Measurements from ENCODE around the gene SH3PXD2B. TPM values are rescaled to one million over a fixed set of nuclear protein-coding genes. Genes with fewer than 3 reads are reported as not detected.
"Not testable (repeated sequence)": the region's sequence is repeated elsewhere in the genome, so short reads cannot be mapped to it uniquely, and the experiment has no call there.

SH3PXD2B gene
- total RNA-seq, 1 experiment from 2014 or later: 12.9 TPM

DNA sequence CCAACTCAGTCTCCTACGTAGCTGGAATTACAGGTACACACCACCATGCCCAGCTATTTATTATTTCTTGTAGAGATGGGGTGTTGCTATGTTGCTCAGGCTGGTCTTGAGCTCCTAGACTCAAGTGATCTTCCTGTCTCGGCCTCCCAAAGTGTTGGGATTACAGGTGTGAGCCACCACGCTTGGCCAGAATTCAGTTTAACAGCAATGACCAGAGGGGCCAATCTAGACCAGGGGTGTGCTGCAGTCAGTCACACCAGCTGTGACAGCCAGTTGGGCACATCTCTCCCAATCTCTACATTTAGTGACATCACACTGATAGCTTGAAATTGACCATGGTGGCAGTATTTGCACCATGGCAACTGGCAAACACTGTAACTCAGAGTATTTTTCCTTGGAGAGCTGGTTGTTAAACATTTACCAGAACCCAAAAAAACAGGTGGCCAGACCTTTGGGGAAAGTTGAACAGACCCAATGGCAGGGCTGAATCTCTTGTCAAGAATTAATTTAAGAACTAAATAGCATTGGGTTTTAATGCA is 103.0 kb downstream of the SH3PXD2B start:
- Mint-ChIP-seq H3K27me3 (ENCODE audit: insufficient read depth, unreplicated experiment) (no peaks in the 10 kb centered on the region), H3K9me3 (ENCODE audit: unreplicated experiment) (no peaks in the 10 kb centered on the region), H3K36me3 (ENCODE audit: insufficient read depth, unreplicated experiment) (peaks cover 25% of the 10 kb centered on the region), H3K27ac (ENCODE audit: unreplicated experiment) (peak overlapping the region; percentile 63), H3K4me1 (ENCODE audit: low read depth, unreplicated experiment) (peaks cover 40% of the 10 kb centered on the region), H3K4me3 (ENCODE audit: unreplicated experiment) (no peak overlapping the region)
- H3K27me3 ChIP-seq (replicated peaks; ENCODE audit: control insufficient read depth, insufficient read depth, low read length): no peaks in the 10 kb centered on the region
- DNase-seq: peak in 1 of 2 experiments; percentile 10
- intact Hi-C loops (cut with micrococcal nuclease; ENCODE audit: unreplicated experiment): no loop called here
- no peak for TF ChIP-seq CTCF (IDR thresholded peaks at IDR 0.05; ENCODE audit: insufficient read depth in 1 of 2, low read depth in 1 of 2, low read length in 1 of 2, severe bottlenecking in 1 of 2, unreplicated experiment in 1 of 2)
- BruUV-seq (replicated peaks): no TSS peak
- peaks cover 1% of the 10 kb centered on the region; the same call in 1 of the 2 replicates for H3K36me3 ChIP-seq (ENCODE audit: control insufficient read depth, insufficient read depth, low read length)
- H3K4me3 ChIP-seq (ENCODE audit: low read depth, low read length): no peak overlapping the region
- CTCF ChIA-PET: interaction anchor here (0.6 kb wide), 1 partner anchor 109 kb away, joined by 3 read pairs; no protein-coding TSS in a partner anchor
- H3K9me3 ChIP-seq: no peaks in the 10 kb centered on the region
- POLR2A ChIA-PET: no interaction called here
- peaks cover 45% of the 10 kb centered on the region for H3K4me1 ChIP-seq

DNA sequence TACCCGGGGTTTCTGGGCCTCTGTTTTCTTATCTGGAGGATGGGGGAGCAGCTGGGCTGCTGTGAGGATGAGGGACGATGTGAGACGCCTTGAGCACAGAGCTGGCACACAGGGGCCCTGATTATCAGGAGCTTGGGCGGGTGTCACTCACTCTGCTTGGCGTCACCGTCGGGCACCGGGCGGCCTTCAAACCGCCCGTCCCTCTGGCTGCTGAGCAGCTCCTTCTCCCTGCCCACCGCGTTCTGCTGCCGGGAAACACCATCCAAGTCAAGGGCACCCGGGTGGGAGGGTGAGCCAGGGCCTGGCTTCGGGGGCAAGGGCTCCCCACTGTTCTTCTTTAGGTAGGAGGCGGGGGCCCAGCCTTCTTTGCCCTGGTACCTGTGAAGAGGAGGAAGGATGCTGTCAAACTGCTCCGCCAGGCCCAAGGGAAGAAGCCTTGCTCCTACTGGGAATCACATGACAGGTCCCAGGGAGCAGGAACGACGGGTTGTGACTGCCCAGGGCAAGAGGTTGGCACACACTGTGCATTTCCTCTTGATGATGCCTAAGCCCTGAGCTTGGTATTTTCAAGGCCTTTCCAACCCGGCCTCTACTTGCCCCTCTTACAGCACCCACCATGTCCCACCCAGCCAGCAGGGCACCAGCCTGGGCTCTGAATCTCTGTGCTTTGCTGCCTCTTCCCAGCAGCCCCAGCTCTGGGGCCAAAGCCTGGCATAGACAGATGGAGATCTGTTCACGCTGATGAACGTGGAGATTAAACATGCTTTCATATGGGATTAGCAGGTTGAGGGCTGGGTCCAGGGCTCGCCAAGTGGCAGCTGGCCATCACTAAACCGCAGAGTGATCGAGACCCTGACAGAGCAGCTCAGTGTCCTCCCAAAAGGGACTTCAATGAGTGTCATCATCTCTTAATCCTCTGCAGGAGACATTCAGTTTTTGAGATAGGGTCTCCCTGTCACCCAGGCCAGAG is 103.8 kb downstream of the SH3PXD2B start:
- CTCF ChIA-PET: interaction anchor here (0.6 kb wide), 1 partner anchor 109 kb away, joined by 3 read pairs; no protein-coding TSS in a partner anchor

DNA sequence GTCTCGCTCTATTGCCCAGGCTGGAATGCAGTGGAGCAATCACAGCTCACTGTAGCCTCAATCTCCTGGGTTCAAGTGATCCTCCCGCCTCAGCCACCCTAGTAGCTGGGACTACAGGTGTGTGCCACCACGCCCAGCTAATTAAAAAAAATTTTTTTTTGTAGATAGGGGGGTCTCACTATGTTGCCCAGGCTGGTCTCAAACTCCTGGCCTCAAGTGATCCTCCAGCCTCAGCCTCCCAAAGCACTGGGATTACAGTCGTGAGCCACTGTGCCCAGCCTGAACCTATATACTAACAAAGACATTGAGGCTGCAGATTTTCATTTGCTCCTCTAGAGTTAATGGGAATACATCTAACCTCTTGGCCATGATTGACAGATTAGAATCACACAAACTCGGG is 105.6 kb downstream of the SH3PXD2B start:
- BruUV-seq (replicated peaks); H3K9me3 ChIP-seq; H3K36me3 ChIP-seq (ENCODE audit: control insufficient read depth, insufficient read depth, low read length); POLR2A ChIA-PET; H3K9me3 Mint-ChIP-seq (ENCODE audit: unreplicated experiment); H3K27me3 ChIP-seq (replicated peaks; ENCODE audit: control insufficient read depth, insufficient read depth, low read length); H3K27me3 Mint-ChIP-seq (ENCODE audit: insufficient read depth, unreplicated experiment); H3K4me3 ChIP-seq (ENCODE audit: low read depth, low read length); DNase-seq; H3K4me3 Mint-ChIP-seq (ENCODE audit: unreplicated experiment); H3K36me3 Mint-ChIP-seq (ENCODE audit: insufficient read depth, unreplicated experiment): not testable (repeated sequence)
- intact Hi-C loops (cut with micrococcal nuclease; ENCODE audit: unreplicated experiment): loop anchor here (1.0 kb wide), 2 partner anchors 33 to 35 kb away; no protein-coding TSS in a partner anchor
- peaks cover 45% of the 10 kb centered on the region for H3K4me1 Mint-ChIP-seq (ENCODE audit: low read depth, unreplicated experiment)
- peaks cover 44% of the 10 kb centered on the region for H3K4me1 ChIP-seq
- CTCF ChIA-PET: interaction anchor here (1.0 kb wide), 1 partner anchor 15 kb away, joined by 5 read pairs; no protein-coding TSS in a partner anchor
- H3K27ac Mint-ChIP-seq (ENCODE audit: unreplicated experiment): peak overlapping the region; percentile 90

More for the DNA sequence above, 103.8 kb downstream of the SH3PXD2B start:
- Mint-ChIP-seq H3K36me3 (ENCODE audit: insufficient read depth, unreplicated experiment) (peaks cover 25% of the 10 kb centered on the region), H3K9me3 (ENCODE audit: unreplicated experiment) (no peaks in the 10 kb centered on the region), H3K27ac (ENCODE audit: unreplicated experiment) (peak overlapping the region; percentile 63), H3K4me1 (ENCODE audit: low read depth, unreplicated experiment) (peaks cover 49% of the 10 kb centered on the region), H3K27me3 (ENCODE audit: insufficient read depth, unreplicated experiment) (no peaks in the 10 kb centered on the region), H3K4me3 (ENCODE audit: unreplicated experiment) (no peak overlapping the region)
- intact Hi-C loops (cut with micrococcal nuclease; ENCODE audit: unreplicated experiment): no loop called here
- peaks cover 54% of the 10 kb centered on the region for H3K4me1 ChIP-seq
- H3K9me3 ChIP-seq: no peaks in the 10 kb centered on the region
- no peak overlapping the region for H3K4me3 ChIP-seq (ENCODE audit: low read depth, low read length)
- no peak for DNase-seq
- POLR2A ChIA-PET: no interaction called here
- TF ChIP-seq CTCF (IDR thresholded peaks at IDR 0.05; ENCODE audit: insufficient read depth in 1 of 2, low read depth in 1 of 2, low read length in 1 of 2, severe bottlenecking in 1 of 2, unreplicated experiment in 1 of 2): no peak
- no peaks in the 10 kb centered on the region for H3K27me3 ChIP-seq (replicated peaks; ENCODE audit: control insufficient read depth, insufficient read depth, low read length)
- BruUV-seq (replicated peaks): no TSS peak
- H3K36me3 ChIP-seq (ENCODE audit: control insufficient read depth, insufficient read depth, low read length): peaks cover 1% of the 10 kb centered on the region; the same call in 1 of the 2 replicates
